Measurements from ENCODE around the gene OSBPL9. TPM values are rescaled to one million over a fixed set of nuclear protein-coding genes. Genes with fewer than 3 reads are reported as not detected.

OSBPL9 gene
- total RNA-seq, 4 donors from 2014 or later, result 56.9 to 110 (median 78.3) TPM

GRCh38 chr1:51576923-51577322 lies 40.0 kb upstream of the OSBPL9 start:
- ATAC-seq, result no peak
- Histone ChIP-seq H3K27ac (no peak overlapping the region), H3K4me3 (no peak overlapping the region), H3K4me1 (no peaks in the 10 kb centered on the region), H3K9me3 (no peaks in the 10 kb centered on the region), H3K27me3 (no peaks in the 10 kb centered on the region), H3K36me3 (no peaks in the 10 kb centered on the region)
- TF ChIP-seq EP300 (IDR thresholded peaks at IDR 0.05), result no peak
- TF ChIP-seq CTCF (IDR thresholded peaks at IDR 0.05), result no peak
- no peak for TF ChIP-seq POLR2AphosphoS5 (IDR thresholded peaks at IDR 0.05)
- TF ChIP-seq POLR2A (IDR thresholded peaks at IDR 0.05), result no peak
- 81 to 93% methylated on average over 4 to 6 of the region's 6 CpGs for WGBS, 2 donors (ENCODE audit: low coverage in 1 of 2)

GRCh38 chr1:51578383-51579109 lies 38.3 kb upstream of the OSBPL9 start:
- TF ChIP-seq POLR2A (IDR thresholded peaks at IDR 0.05) (no peak), POLR2AphosphoS5 (IDR thresholded peaks at IDR 0.05) (no peak), CTCF (IDR thresholded peaks at IDR 0.05) (no peak), EP300 (IDR thresholded peaks at IDR 0.05) (no peak)
- ATAC-seq, result no peak
- Histone ChIP-seq H3K36me3 (no peaks in the 10 kb centered on the region), H3K9me3 (no peaks in the 10 kb centered on the region), H3K4me1 (no peaks in the 10 kb centered on the region), H3K4me3 (no peak overlapping the region), H3K27ac (no peak overlapping the region), H3K27me3 (no peaks in the 10 kb centered on the region)
- WGBS, 2 donors (ENCODE audit: low coverage in 1 of 2), result 50 to 64% methylated on average over 1 to 3 of the region's 3 CpGs

- 71 to 72% methylated on average over 2 to 3 of the region's 3 CpGs for WGBS, 2 donors (ENCODE audit: low coverage in 1 of 2)
- Histone ChIP-seq H3K36me3 (no peaks in the 10 kb centered on the region), H3K4me1 (no peaks in the 10 kb centered on the region), H3K27me3 (no peaks in the 10 kb centered on the region), H3K4me3 (no peak overlapping the region), H3K9me3 (no peaks in the 10 kb centered on the region), H3K27ac (no peak overlapping the region)
- TF ChIP-seq EP300 (IDR thresholded peaks at IDR 0.05) (no peak), POLR2AphosphoS5 (IDR thresholded peaks at IDR 0.05) (no peak), CTCF (IDR thresholded peaks at IDR 0.05) (no peak), POLR2A (IDR thresholded peaks at IDR 0.05) (no peak)
- no peak for ATAC-seq
These were observed 35.7 kb upstream of the OSBPL9 start for GRCh38 chr1:51581238-51581637.

GRCh38 chr1:51583532-51583931 lies 33.4 kb upstream of the OSBPL9 start:
- 56% methylated on average over 4 to 9 of the region's 9 CpGs for whole genome bisulfite sequencing, 2 donors (ENCODE audit: low coverage in 1 of 2)
- Histone ChIP-seq H3K27me3 (no peaks in the 10 kb centered on the region), H3K4me3 (no peak overlapping the region), H3K36me3 (no peaks in the 10 kb centered on the region), H3K9me3 (no peaks in the 10 kb centered on the region), H3K4me1 (no peaks in the 10 kb centered on the region), H3K27ac (no peak overlapping the region)
- peak; percentile 61 for ATAC-seq
- TF ChIP-seq CTCF (IDR thresholded peaks at IDR 0.05) (no peak), POLR2AphosphoS5 (IDR thresholded peaks at IDR 0.05) (no peak), POLR2A (IDR thresholded peaks at IDR 0.05) (no peak), EP300 (IDR thresholded peaks at IDR 0.05) (no peak)

- Histone ChIP-seq H3K4me1 (no peaks in the 10 kb centered on the region), H3K36me3 (no peaks in the 10 kb centered on the region), H3K9me3 (no peaks in the 10 kb centered on the region), H3K27ac (no peak overlapping the region), H3K4me3 (no peak overlapping the region), H3K27me3 (no peaks in the 10 kb centered on the region)
- ATAC-seq, result no peak
- no peak for TF ChIP-seq EP300 (IDR thresholded peaks at IDR 0.05)
- no peak for TF ChIP-seq POLR2A (IDR thresholded peaks at IDR 0.05)
- TF ChIP-seq POLR2AphosphoS5 (IDR thresholded peaks at IDR 0.05), result no peak
- TF ChIP-seq CTCF (IDR thresholded peaks at IDR 0.05), result no peak
- WGBS, 2 donors (ENCODE audit: low coverage in 1 of 2), result 86 to 94% methylated on average over 4 to 5 of the region's 5 CpGs
These were observed 32.9 kb upstream of the OSBPL9 start for GRCh38 chr1:51584021-51584420.
